Nephron progenitor cell (in vitro differentiated cells): Measurements from ENCODE around the gene B4GAT1.

Source experiments
- DNase-seq: peaks from one replicate; pipeline ENCODE4 v3.0.0; 2021
- H3K27ac Mint-ChIP-seq: 2 replicates; pipeline ENCODE4 v1.8.0; 2021; ENCODE audit warnings: mild to moderate bottlenecking, moderate library complexity, mixed read lengths
- H3K27me3 Mint-ChIP-seq: 2 replicates; pipeline ENCODE4 v1.8.0; 2021; ENCODE audit warnings: mild to moderate bottlenecking, low read depth, mixed read lengths; ENCODE audit not compliant: poor library complexity
- H3K36me3 Mint-ChIP-seq: 2 replicates; pipeline ENCODE4 v1.8.0; 2021; ENCODE audit warnings: low read depth, mixed read lengths
- H3K4me1 Mint-ChIP-seq: 2 replicates; pipeline ENCODE4 v1.8.0; 2021; ENCODE audit warnings: mixed read lengths
- H3K4me3 Mint-ChIP-seq: 2 replicates; pipeline ENCODE4 v1.8.0; 2021; ENCODE audit warnings: mild to moderate bottlenecking, moderate library complexity, mixed read lengths
- H3K9me3 Mint-ChIP-seq: 2 replicates; pipeline ENCODE4 v1.8.0; 2021; ENCODE audit warnings: mild to moderate bottlenecking, moderate library complexity, mixed read lengths
- TF ChIP-seq, protein P1 (sequence below): fragments of 200-600 bp; sonication (generic); IDR thresholded peaks from 2 replicates; pipeline ENCODE4 v1.5.0; 2021; ENCODE audit warnings: antibody characterized with exemption

Gene B4GAT1

DNA sequence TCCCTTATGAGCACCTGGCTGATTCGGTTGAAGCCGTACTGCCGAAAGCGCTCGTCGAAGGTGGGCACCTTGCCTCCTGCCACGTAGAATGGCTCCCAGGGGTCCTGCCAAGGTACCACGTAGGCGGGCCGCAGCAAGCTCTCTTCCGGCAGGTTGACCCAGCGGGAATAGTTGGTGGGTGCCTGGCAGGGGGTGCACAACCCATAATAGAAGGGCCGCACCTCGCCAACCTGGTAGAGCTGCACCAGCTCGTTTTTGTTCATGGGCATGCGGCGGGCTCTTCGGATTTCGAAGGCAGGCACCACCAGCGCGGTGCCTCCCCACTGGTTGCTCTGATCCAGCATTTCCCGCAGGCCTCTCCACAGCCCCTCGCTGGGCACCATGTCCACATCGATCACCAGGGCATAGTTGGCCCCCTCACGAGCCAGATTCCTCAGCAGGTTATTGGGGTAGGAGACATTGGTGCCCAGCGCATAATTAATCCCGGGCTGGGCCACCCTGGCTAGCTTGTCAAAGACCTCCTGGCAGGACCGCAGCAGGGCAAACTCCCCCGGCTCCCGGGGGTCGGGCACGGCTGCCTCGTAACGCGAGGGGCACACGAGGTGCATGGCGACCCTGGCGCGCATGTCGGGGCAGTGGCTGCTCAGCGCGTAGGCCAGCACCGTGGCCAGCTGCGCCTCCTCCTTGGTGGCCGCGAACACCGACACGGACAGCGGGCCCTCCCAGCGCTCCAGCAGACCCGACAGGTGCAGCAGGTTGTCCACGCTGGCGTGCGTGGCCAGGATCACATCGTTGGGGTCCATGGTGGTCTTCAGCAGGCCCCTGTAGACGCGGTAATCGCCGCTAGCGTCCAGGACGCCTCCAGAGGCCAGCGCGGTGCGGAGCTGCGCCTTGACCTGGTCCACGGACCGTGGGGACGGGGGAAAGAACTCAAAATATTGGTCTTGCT, 679 bp downstream of the B4GAT1 start:
- TF ChIP-seq, protein P1, sequence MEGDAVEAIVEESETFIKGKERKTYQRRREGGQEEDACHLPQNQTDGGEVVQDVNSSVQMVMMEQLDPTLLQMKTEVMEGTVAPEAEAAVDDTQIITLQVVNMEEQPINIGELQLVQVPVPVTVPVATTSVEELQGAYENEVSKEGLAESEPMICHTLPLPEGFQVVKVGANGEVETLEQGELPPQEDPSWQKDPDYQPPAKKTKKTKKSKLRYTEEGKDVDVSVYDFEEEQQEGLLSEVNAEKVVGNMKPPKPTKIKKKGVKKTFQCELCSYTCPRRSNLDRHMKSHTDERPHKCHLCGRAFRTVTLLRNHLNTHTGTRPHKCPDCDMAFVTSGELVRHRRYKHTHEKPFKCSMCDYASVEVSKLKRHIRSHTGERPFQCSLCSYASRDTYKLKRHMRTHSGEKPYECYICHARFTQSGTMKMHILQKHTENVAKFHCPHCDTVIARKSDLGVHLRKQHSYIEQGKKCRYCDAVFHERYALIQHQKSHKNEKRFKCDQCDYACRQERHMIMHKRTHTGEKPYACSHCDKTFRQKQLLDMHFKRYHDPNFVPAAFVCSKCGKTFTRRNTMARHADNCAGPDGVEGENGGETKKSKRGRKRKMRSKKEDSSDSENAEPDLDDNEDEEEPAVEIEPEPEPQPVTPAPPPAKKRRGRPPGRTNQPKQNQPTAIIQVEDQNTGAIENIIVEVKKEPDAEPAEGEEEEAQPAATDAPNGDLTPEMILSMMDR, result no peak
- DNase-seq, result no peak
- Mint-ChIP-seq H3K27ac (no peak overlapping the region), H3K36me3 (peaks cover 15% of the 10 kb centered on the region), H3K27me3 (peaks cover 12% of the 10 kb centered on the region), H3K9me3 (peaks cover 3% of the 10 kb centered on the region), H3K4me3 (peak overlapping the region; percentile 96), H3K4me1 (peaks cover 49% of the 10 kb centered on the region)

DNA sequence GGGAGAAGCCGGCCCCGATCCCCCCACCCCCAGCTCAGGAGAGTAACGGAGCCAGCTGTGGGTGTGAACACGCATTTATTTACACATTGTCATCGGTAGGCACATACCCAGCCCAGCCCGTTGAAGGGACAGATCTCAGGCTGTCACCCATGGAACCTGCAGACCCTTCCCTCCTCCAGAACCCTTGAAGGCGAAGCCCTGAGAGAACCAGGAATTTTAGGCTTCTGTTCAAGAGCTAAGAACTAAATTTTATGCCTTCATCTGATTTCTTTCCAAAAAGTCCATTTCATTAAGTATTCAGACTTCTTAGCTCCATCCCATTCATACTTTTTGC, 2.1 kb downstream of the B4GAT1 start:
- TF ChIP-seq, protein P1, result no peak
- Mint-ChIP-seq H3K4me3 (peak overlapping the region; percentile 96), H3K36me3 (peaks cover 11% of the 10 kb centered on the region), H3K27ac (peak overlapping the region; percentile 97), H3K4me1 (peaks cover 49% of the 10 kb centered on the region), H3K9me3 (peaks cover 3% of the 10 kb centered on the region), H3K27me3 (peaks cover 12% of the 10 kb centered on the region)
- DNase-seq, result no peak

DNA sequence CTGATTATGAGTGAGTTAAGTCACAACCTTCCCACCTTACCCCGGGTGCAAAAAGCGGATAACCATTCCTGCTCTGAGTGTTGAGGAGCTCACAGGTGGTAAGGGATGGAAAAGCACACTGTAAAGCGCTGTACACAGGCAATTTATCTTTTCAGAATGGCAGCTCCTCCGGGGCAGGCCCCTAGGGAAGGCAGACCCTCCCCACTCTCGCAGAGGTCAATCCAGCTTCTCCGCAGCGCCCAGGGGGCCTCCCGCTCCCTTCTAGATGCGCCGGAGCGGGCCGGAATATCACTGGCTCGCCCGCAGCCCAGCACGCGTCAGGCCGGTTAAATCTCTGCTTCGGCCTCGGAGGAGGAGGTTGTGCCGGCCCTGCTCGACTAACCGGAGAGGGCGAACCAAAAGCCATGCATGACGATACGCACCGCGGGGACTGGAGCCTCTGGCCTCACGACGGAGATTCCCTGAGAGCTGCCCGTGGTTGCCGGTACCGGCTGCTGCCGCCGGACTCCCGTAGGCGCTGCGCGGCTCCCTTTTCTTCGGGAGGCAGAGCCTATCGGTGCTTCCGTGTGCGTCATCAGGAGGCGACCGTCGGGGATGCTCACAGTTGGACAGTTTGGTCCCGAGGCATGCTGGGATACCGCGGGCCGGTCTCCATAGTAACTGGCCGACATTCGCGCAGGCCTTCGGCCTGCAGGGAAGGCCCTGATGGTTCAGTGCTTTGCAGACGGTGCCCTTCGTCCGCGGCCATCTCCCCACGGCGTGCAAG, 2.7 kb downstream of the B4GAT1 start, which contains the start of gene BRMS1:
TSS of gene BRMS1 (minus strand) at position 555 of the 766 bp plus-strand sequence. CDS start 2,870 bp downstream, outside the sequence.
- Mint-ChIP-seq H3K9me3 (peaks cover 3% of the 10 kb centered on the region), H3K4me1 (peaks cover 49% of the 10 kb centered on the region), H3K27ac (peak within 1 kb of the TSS; percentile 97), H3K4me3 (peak within 1 kb of the TSS; percentile 96), H3K36me3 (peaks cover 11% of the 10 kb centered on the region), H3K27me3 (peaks cover 12% of the 10 kb centered on the region)
- peak; percentile 96 for DNase-seq
- TF ChIP-seq, protein P1, result no peak

DNA sequence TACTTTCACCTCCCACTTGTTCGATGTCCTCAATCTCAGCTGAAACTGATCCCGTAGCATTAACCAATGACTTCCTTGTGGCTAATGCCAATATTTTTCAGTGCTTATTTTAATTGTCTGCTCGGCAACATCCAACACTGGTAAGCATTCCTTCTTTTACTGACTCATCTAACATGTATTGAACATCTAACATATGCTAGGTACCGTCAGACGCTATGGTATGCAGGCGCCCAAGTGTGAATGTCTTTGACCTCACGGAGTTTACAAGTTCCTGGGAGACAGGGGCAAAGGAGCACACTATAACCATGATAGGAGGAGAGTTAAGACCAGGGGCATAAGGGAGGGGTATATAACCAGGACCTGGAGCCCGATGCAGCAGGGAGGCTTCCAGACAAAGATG, 4.3 kb downstream of the B4GAT1 start:
- H3K4me1 Mint-ChIP-seq, result peaks cover 42% of the 10 kb centered on the region
- DNase-seq, result no peak
- peaks cover 3% of the 10 kb centered on the region for H3K9me3 Mint-ChIP-seq
- H3K4me3 Mint-ChIP-seq, result peak overlapping the region; percentile 96
- no peak overlapping the region for H3K27ac Mint-ChIP-seq
- TF ChIP-seq, protein P1, result no peak
- peaks cover 11% of the 10 kb centered on the region for H3K36me3 Mint-ChIP-seq
- peaks cover 8% of the 10 kb centered on the region for H3K27me3 Mint-ChIP-seq

DNA sequence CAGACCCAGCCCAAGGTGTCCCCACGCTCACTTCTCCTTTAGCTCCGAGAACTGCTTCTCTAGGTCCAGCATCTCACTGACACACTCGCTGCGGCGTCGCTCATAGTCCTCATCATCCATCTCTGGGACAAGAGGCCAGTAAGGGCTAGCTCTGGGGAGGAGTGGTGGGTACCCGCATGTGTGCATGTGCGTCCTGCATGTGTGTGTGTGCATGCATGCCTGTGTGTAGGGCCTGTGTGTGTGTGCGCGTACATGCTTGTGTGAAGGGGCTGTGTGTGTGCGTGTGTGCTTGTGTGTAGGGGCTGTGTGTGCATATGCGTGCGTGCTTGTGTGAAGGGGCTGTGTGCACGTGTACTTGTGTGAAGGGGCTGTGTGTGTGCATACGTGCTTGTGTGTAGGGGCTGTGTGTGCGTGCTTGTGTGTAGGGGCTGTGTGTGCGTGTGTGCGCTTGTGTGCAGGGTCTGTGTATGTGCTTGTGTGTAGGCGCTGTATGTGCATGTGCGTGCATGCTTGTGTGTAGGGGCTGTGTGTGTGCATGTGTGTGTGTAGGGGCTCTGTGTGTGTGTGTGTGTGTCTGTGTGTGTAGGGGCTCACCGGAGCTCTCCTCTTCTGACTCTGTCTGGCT, 5.8 kb downstream of the B4GAT1 start:
- no peak overlapping the region for H3K27ac Mint-ChIP-seq
- H3K36me3 Mint-ChIP-seq, result peaks cover 11% of the 10 kb centered on the region
- DNase-seq, result no peak
- H3K4me3 Mint-ChIP-seq, result no peak overlapping the region
- peaks cover 5% of the 10 kb centered on the region for H3K27me3 Mint-ChIP-seq
- peaks cover 45% of the 10 kb centered on the region for H3K4me1 Mint-ChIP-seq
- TF ChIP-seq, protein P1, result no peak
- no peaks in the 10 kb centered on the region for H3K9me3 Mint-ChIP-seq
